ENCODE data around the gene SLC35F5. TPM values are rescaled to one million over a fixed set of nuclear protein-coding genes. Genes with fewer than 3 reads are reported as not detected.
"Not testable (repeated sequence)": the region's sequence is repeated elsewhere in the genome, so short reads cannot be mapped to it uniquely, and the experiment has no call there.

Gene SLC35F5
- total RNA-seq, 2 donors from 2014 or later, result 38.7 to 54.3 TPM

DNA sequence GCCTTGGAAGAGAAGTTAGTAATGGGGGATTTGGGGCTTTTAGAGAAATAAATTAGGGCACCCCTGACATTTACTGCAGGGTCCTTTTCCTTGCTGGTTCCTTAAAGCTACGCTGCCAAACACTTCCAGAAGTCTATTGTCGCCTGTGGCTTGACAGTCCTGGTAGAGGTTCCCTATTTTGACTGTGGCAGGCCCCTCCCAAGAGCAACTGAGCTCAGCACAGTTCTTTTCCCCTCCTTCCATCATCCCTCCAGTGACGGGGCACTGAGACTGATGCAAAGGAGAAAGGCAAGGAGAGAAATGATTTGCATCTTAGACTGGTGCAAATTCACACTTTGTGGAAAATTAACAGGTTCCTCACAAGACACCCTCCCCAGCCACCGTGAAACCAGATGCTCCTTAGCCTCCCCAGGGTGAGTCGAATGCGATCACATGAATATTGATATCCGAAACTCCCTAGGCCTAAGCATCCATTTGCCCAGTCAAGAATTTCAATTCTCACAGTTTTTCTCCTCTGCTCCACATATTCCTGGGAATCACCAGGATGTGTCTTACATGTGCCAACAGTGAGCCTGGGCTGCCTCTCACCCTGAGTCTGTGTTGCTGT lies 84.0 kb downstream of the SLC35F5 start:
- H3K27ac ChIP-seq, result no peak overlapping the region
- no peak overlapping the region for H3K4me3 ChIP-seq
- peaks cover 0 to 10% of the 10 kb centered on the region in 2 donors for H3K4me1 ChIP-seq
- no peak for DNase-seq (ENCODE audit: low spot score)
- TF ChIP-seq, protein P1, sequence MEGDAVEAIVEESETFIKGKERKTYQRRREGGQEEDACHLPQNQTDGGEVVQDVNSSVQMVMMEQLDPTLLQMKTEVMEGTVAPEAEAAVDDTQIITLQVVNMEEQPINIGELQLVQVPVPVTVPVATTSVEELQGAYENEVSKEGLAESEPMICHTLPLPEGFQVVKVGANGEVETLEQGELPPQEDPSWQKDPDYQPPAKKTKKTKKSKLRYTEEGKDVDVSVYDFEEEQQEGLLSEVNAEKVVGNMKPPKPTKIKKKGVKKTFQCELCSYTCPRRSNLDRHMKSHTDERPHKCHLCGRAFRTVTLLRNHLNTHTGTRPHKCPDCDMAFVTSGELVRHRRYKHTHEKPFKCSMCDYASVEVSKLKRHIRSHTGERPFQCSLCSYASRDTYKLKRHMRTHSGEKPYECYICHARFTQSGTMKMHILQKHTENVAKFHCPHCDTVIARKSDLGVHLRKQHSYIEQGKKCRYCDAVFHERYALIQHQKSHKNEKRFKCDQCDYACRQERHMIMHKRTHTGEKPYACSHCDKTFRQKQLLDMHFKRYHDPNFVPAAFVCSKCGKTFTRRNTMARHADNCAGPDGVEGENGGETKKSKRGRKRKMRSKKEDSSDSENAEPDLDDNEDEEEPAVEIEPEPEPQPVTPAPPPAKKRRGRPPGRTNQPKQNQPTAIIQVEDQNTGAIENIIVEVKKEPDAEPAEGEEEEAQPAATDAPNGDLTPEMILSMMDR (IDR thresholded peaks at IDR 0.05), result no peak
- no peaks in the 10 kb centered on the region for H3K36me3 ChIP-seq
- no peaks in the 10 kb centered on the region for H3K27me3 ChIP-seq
- H3K9me3 ChIP-seq, result no peaks in the 10 kb centered on the region

DNA sequence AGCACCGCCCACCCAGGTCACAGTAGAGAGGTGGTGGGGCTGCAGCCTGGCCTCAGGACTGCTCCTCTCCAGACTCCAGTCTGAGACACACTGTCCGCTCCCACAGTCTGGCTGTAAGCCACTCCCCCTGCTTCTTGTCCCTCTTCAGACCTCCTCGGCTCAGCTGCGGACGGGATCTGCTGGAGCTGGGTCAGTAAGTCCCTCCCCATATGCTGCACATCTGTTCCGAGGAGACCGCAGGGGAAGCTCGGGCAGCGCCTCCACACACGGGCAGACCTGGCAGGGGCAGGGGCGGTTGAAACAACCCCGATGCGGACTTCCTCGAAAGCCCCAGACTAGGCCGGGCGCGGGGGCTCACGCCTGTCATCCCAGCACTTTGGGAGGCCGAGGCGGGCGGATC lies 87.4 kb downstream of the SLC35F5 start:
- H3K4me1 ChIP-seq; H3K36me3 ChIP-seq; DNase-seq (ENCODE audit: low spot score); H3K4me3 ChIP-seq; H3K27me3 ChIP-seq; H3K27ac ChIP-seq; H3K9me3 ChIP-seq: not testable (repeated sequence)

DNA sequence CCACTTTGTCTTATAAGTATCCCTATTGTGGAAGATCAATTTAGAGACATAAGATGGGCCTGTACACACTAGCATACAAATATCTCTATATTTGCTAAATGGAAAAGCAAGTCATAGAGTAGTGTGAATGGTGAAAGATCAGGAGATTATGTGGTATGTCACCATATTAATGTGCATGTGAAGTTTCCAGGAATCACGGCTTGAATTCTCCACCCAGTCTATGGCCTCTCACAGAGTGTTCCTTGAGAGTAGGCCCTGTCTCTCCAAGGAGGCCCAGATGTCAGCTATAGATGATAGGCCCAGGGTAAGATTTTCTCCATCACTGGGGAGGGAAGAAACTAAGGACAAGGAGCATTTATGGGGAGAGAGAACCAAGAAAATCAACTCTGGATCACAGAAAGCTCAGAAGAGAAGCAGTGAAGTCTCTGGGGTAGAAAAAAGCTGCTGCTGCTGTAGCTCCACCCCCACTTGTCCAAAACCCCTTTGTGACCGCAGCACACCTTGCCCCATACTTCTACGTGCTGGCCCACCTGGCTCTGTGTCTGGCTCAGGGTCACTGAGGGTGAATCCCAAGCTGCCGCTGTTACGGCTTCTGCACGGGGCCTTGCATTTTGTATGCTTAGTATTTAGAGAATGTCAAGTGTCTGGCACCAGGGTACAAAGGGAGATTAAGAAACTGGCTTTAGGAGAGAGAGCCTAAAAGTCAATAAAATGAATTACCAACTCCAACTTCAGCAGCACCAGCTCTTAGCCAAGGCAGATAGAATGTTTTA lies 91.5 kb downstream of the SLC35F5 start:
- H3K9me3 ChIP-seq; DNase-seq (ENCODE audit: low spot score); H3K36me3 ChIP-seq; H3K27ac ChIP-seq; H3K27me3 ChIP-seq; H3K4me3 ChIP-seq; H3K4me1 ChIP-seq: not testable (repeated sequence)

DNA sequence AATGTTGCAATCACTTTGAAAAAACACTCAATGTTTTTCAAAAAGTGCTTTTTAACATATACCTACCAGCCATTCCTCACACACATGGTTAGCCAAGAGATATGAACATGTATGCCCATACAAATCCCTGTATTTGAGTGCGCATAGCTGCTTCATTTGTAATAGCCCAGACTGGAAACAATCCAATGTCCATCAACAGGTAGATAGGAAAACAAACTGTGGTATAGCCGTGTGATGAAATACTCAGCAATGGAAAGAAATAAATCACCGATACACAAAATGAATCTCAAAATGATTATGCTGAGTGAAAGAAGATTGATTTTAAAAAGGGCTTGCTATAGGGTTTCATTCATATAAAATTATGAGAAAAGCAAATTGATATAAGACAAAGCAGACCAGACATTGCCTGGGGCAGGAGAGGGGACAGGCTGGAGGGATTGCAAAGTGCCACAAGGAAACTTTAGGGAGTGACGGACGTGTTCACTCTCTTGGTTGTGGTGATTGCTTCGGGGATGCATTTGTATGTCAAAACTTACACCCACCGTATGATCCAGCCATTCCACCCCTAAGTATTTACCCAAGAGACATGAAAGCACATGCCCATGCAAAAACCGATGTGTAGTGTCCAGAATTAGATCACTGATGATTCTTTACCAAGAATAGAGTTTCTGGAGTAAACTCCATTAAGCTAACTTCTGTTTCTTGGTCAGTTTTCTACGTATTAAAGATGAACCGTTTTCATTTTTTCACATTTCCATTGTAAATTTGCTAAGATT lies 93.0 kb downstream of the SLC35F5 start:
- not testable (repeated sequence) for H3K4me3 ChIP-seq; H3K9me3 ChIP-seq; H3K27ac ChIP-seq; DNase-seq (ENCODE audit: low spot score); H3K36me3 ChIP-seq; H3K27me3 ChIP-seq; H3K4me1 ChIP-seq

Small RNAs within 50 kb of the gene (microRNA-seq; reads per million reads assigned to microRNA genes)
- gene MIR4782 (ENCODE audit: borderline number of aligned reads in 2 of 2, borderline replicate concordance in 1 of 2), result 0 reads per million in 2 donors

Other genes with a start within 250 kb of the SLC35F5 start
- gene RABL2A, start 129.4 kb downstream of the SLC35F5 start, total RNA-seq, result 1 to 10 TPM; 1.7 to 2.7 TPM
- 10 to 100 TPM; 68.5 to 70.5 TPM for gene ACTR3, start 133.4 kb upstream of the SLC35F5 start, total RNA-seq